Measurements from ENCODE around the gene CAB39L.

Gene CAB39L

DNA sequence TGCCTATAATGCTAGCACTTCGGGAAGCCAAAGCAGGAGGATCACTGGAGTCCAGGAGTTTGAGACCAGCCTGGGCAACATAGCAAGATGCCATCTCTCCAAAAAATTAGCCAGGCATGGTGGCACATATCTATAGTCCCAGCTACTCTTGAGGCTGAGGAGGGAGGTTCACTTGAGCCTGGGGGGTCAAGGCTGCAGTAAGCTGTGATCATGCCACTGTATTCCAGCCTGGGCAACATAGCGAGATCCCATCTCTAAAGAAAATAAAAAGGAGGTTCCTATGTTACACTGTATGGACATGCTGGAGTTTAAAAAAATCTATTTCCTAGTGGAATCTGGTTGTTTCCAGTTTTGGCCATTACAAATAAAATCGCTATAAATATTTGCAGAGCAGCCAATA is 2.6 kb downstream of the CAB39L start:
- no peak for DNase-seq

DNA sequence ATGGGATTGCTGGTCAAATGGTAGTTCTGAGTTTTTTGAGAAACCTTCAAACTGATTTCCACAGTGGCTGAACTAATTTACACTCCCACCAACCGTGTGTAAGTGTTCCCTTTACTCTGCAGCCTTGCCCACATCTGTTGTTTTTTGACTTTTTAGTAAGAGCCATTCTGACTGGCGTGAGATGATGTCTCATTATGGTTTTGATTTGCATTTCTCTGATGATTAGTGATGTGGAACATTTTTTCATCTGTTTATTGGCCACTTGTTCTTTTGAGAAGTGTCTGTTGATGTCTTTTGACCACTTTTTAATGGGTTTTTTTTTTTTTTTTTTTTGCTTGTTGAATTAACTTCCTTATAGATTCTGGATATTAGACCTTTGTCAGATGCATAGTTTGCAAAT is 4.3 kb downstream of the CAB39L start:
- DNase-seq = no peak

DNA sequence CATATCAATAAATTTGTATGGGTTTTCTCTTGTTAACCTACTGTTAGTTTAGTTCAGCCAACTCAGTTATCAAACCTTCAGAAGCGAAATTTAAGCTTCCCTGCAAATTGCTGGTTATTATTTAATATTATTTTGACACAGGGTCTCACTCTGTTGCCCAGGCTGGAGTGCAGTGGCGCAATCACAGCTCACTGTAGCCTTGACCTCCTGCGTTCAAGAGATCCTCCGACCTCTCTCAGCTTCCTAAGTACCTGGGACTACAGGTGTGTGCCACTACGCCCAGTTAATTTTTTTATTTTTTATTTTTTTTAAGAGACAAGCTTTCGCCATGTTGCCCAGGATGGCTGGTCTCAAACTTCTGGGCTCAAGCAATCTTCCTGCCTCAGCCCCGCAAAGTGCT is 6.2 kb downstream of the CAB39L start:
- DNase-seq = no peak

DNA sequence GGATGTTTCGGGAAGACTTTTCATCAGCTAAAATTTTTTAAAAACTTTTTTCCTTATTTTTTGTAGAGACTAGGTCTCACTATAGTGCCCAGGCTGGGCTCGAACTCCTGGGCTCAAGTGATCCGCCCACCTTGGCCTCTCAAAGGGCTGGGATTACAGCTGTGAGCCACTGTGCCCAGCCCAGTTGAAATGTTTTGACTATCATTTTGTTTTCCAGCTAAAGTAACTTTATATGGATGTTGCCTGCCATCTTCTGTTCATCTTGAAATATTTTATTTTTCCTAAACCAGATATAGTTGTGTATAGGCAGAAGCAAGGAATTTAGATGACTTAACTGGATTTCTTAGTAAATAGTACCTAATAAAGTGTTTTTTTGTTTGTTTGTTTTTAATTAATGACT is 7.0 kb downstream of the CAB39L start:
- DNase-seq = no peak

DNA sequence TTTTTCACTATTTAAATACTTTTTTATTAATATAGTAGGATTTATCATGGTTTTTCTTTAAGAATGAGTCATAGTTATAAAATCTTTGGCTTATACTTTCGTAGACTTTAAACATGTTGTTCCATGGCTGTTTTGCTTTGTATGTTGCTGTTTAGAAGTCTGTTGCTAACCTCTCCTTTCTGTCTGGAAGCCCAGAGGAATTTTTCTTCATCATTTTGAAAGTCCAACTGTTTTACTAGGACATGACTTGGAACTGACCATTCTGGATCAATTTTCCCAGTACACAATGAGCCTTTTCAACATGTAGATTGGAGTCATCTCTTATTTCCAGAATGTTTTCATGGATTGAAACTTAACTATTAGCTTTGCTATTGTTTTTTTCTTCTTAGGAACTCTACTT is 7.9 kb downstream of the CAB39L start:
- no peak for DNase-seq

DNA sequence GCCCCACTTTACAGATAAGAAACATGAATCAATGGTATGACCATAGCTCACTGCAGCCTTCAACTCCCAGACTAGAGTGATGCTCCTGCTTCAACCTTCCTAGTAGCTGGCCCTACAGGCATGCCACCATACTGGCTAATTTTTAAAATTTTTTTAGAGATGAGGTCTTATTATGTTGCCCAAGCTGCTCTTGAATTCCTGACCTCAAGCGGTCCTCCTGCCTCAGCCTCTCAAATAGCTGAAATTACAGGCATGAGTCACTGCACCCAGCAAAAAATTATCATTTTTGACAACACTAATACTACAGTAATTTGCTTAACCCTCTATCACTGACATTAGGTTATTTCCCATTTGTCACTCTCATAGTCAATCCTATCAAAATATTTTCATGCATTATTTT is 14.7 kb downstream of the CAB39L start:
- no peak for DNase-seq

DNA sequence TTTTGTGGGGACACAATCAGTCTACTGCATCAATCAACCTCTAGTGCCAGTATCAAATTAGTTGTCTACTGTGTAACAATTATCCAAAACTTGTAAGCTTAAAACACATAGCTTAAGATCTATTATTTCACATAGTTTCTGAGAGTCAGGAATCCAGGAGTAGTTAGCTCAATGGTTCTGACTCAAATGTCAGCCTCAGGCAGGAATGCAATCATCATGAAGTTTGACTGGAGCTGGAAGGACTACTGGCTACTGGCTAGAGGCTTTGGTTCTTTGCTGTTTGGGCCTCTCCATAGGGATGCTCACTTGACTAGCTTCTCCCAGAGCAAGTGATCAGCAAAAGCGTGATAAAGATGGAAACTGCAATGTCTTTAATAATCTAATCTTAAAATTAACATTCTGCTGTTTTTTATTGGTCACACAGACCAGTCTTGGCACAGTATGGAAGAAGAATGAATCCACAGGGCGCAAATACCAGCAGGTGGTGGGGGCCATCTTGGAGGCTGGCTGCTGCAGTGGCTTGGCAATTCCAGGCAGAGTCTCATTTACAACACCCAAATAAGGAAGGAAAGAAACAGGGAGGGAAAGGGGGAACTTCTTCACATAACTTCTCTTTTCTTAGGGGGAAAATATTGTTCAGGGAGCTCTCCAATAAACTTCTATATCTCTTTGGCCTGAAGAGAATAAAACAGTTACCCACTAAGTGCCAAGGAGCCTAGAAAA is 15.7 kb downstream of the CAB39L start:
- no peak for DNase-seq

DNA sequence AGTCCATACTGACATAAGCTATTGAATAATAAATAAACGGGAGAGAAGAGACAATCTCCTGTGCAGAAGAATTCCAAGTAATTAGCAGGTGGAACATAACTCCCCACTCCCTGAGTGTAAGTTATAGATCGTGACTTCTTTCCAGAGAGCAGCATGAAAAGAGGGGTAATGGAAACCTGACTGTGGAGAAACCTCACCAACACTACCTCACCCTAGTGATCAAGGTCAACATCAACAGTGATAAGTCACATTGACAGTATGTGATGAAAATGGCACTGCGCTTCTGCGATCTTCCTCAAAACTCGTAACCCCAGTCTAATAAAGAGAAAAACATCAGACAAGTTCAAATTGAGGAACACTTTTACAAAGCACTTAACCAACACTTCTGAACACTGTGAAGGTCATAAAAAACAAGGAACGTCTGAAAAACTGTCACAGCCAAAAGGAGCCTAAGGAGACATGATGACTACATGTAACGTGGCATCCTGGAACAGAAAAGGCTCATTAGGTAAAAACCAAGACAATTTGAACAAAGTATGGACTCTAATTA is 19.8 kb downstream of the CAB39L start:
- DNase-seq = no peak

DNA sequence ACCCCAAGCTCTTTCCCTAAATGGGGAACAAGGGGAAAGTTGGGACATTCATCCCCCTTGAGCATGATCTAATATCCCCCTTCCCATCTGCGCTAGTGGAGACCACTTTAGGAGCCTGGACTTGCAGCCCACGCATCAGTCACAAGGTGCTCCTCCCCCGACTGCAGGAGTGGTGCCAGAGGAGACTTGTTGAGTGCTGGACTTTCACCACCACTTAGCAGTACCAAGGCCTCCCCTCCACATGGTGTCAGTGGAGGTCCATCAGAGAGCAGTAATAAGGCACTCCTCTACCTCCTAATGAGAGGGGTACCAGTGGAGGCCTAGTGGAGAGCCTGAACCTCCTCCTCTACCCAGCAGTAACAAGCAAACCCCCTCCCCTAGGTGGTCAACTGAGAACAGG is 22.5 kb downstream of the CAB39L start:
- peak; percentile 31 for DNase-seq

DNA sequence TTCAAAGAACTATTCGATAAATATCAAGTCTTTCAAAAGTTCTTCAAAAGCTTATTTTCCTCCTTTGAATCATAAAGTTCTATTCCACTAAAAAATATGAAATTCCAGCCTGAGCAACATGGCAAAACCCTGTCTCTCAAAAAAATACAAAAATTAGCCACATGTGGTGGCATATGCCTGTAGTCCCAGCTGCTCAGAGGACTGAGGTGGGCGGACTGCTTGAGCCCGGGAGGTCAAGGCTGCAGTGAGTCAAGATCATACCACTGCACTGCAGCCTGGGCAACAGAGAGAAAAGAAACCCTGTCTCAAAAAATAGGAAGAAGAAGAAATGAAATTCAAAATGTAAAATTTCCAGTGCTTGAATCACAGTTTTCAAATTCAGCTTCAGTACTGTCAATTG is 24.6 kb downstream of the CAB39L start:
- DNase-seq = no peak

DNA sequence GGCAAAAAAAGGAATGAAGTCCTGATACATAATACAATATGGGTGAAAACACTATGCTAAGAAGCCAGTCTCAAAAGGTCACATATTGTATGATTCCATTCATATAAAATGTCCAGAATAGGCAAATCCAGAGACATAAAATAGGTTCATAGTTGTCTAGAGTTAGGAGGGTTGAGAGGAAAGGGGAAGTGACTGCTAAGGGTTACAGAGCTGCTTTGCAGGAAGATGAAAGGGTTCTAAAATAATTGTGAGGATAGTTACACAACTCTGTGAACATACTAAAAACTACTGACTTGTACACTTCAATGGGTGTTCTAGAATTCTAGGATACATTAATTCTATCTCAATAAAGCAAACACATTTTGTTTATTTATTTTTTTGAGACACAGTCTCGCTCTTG is 25.7 kb downstream of the CAB39L start:
- DNase-seq = no peak

DNA sequence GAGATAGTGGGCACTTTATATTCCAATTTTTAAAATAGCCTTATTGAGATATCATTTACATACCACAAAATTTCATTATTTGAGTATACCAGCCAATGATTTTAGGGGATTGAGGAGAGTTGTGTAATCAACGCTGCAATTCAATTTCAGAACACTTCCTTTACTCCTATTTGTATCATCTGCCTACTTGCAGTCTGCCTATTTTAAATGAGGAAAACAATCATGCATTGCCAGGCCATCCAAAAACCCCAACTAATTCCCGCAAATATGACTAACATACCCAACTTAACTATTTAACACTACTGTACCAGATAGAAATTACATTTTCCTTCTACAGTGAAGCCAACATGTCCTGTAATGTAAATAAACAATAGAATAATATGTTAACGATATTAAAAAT is 26.7 kb downstream of the CAB39L start:
- no peak for DNase-seq

DNA sequence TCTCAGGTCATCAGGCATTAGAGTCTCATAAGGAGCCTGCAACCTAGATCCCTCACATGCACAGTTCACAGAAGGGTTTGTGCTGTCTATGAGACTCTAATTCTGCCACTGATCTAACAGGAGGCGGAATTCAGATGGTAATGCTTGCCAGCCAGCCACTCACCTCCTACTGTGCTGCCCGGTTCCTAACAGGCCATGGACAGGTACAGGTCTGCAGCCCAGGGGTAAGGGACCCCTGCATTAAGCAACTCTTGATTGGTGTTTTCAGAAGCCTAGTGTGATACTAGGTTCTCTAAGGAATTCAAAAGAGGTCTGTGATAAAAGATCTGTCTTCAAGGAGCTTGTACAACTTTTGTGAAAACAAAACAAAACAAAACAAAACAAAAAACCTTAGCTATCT is 31.1 kb downstream of the CAB39L start:
- peak; percentile 1 for DNase-seq

DNA sequence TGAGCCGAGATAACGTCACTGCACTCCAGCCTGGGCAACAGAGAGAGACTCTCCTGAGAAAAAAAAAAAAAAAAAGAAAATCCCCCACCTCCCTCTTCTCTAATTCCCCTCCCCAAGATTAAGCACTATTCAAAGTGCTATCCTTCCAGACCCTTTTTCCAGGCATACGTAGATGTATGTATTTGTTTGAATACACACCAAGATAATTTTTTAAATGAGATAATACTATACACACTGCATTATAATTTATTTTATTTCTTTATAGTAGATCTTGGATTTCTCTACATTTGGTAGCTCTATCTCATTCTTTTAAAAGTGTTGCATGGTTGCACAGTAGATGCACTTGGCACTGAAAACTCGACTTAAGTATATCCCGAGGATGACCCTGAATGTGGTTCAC is 32.5 kb downstream of the CAB39L start:
- no peak for DNase-seq

DNA sequence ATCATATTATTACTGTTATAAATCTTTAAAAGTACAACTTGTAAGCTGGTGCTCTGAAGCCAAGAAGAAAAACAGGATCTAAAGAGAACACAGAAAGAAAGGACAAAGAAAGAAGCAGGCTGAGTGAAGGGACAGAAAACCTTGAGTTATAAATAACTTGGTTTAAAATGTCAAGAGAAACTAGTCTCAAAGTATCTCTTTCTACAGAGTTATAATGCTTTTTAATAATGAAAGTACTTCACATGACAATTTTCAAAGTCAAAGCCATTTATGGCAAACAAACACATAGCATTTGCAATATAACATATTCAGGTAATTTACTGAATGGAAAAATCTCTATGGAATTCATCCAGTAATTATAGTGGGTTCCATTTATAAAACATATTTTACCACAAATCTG is 33.4 kb downstream of the CAB39L start:
- no peak for DNase-seq

DNA sequence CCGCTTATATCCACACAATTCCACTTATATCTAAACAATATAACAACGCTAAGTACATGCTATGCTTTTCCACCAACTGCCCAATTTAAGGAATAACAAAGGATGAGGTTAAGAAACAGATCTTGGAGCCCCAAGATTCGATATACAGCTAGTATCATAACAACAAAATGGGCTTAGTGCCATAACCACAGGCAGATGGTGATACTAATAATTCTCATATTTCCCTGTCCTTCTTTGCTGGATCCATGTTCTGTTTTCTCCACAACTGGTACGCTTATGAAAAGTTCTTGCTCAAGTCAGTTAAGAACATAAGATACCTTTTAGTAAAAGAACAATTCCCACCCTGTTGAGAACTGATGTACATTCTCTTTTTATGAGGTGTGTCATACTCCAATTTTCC is 33.9 kb downstream of the CAB39L start:
- DNase-seq = no peak

DNA sequence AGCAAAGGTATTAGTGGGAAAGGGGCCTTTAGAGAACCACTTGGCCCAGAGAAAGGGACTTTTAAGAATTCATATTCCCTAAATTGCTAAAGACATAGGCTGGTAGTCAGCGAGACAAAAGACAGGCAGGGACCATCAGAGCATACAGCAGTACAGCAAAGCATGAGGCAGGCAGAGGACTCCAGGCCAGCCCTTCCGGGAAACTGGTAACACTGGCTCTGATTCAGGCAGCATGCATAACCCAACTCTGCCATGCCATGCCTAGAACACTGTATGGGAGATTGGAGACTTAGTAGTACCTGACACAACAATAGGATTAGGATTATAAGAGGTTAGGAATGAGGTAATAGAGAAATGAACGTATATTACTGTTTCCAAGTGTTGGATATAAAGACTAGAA is 34.9 kb downstream of the CAB39L start:
- DNase-seq = no peak

DNA sequence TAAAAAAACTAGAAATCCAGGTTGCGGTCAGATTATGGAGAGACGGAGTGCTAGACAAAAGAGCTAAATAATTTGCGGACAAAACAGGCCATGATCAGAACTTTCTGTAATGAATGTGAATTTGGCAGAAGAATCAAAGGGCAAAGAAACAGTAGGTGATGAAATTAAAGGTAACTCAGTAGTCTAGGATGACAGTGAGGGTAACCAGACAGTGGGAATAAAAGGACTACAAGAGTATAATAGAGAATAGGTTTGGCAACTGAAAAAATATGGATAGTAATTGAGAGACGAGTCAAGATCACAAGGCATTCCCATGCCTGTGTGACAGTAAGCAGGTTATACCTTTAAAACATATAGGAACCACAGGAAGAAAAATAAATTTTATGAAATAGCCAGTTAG is 35.9 kb downstream of the CAB39L start:
- no peak for DNase-seq

DNA sequence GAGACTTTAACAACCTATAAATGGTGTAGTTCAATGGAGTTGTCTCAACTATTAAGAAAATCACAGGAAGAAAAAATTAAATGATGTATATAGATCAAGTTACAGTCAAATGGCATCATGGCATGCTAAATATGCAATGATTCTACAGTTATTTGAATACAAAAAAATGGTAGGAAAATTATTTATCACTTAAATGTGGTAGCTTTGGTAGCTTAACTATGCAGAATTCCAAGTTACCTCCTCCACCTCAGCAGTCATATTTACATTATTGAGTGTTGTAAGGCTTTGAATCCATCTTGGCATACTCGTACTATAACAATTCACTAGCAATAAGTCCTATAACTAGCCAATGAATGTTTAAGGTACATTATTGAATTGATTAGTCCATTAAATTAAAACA is 36.8 kb downstream of the CAB39L start:
- DNase-seq = no peak

DNA sequence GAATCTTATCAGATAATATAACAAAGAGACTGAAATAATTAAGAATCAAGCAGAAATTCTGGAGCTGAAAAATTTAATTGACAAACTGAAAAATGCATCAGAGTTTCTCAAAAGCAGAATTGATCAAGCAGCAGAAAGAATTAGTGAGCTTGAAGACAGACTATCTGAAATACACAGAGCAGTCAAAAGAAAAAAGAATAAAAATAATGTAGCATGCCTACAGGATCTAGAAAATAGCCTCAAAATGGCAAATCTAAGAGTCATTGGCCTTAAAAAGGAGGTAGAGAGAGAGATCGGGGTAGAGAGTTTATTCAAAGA is 39.2 kb downstream of the CAB39L start:
- no peak for DNase-seq

DNA sequence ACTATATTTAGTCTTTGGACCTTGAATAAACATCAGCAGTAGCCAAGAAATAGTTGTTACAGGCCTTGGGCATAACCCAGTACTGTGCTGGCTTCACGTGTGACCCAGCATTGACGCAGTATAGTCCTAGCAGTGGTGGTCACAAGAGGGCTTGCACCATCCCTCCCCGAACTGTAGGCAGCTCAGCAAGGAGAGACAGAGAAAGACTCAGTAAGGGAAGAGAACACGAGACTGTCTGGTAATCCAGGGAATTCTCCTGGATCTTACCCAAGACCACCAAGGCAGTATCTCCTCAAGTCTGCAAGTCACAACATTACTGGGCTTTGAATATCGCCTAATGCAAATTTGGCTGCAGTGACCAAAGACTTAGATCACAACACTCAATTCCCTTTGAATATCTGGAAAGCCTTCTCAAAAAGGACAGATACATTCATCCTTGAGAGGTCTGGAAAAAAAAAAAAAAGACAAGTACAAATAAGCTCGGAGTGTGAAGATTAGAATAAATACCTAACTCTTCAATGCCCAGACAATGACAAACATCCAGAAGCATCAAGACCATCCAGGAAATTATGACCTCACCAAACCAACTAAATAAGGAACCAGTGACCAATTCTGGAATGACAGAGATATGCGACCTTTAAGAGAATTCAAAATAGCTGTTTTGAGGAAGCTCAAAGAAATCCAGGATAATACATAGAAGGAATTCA is 39.7 kb downstream of the CAB39L start:
- DNase-seq = no peak

DNA sequence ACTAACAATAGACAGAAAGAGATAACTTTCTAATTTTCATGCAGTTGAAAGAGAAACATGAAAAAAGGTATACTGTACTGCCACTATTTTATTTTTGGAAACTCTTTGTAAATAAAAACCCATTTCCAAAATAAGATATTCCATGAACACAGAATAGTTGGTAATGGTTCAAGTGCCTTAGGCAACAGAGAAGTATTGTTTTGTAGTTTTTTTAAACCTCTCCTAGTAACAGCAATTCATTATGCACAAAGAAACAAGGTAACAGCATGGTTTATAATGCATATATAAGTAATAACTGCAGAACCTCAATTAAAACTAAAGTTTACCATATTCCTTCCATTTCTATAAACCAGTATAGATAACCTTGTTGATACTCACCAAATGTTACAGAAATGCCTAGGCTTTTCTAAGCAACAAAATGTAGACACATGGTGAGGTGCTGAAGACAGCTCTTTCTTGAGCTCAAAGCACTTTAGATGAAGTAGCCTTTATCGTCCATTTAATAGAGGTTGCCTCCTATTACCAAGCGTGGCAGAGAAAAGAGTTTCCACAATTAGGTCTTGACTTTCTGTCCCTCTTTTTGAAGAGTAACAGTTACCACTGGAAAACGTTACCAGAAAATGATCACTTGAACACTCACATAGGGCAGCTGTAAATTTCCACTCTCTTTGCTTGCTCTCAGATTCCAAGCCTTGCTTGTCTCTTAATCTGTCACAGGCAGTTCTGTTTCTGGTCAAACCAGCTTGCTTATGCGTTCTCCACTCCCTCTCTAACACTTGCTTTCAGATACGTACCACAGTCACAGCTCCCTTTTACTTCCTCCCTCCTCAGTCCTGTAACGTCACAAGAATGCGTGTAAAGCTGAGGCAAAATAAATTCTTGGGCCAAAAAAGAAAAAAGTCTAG is 42.9 kb downstream of the CAB39L start:
- no peak for DNase-seq

DNA sequence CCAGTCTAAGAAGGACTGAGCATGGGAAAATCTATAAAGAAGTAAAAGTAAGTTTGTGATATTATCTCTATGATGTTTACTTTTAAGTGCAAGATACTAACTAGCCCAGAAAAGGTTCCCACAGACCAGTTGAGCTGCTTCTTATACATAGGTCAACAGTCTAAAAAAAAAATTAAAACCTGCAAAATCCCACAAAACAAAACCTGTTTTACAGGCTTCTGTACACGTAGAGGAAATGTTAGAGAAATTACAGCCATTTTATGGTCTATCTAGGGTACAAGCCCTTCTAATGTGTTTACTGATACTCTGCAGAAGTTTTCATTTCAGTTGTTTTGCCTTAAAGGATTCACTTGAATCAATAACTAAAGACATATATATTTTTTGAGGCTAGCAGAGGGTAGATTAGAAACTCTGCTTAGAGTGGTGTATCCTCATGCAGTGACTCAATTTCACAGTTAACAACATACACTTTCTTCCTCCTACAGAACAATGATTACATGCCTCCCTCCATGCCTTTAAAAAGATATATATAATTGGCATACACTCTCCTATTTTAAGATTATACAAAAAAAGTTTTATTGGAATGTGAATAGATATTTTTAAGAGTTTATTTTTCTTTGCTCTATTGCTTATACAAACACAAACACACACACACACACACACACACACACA is 43.9 kb downstream of the CAB39L start:
- no peak for DNase-seq
